ENCODE measurements around the gene RAPGEF1. TPM values are rescaled to one million over a fixed set of nuclear protein-coding genes. Genes with fewer than 3 reads are reported as not detected.

Gene RAPGEF1
- total and polyA plus RNA-seq, 7 donors, result 14.4 to 58.2 (median 45.3) TPM

GRCh38 chr9:131530546-131530919 lies 209.3 kb downstream of the RAPGEF1 start:
- H3K27ac ChIP-seq, result peak overlapping the region; percentile 84 to 87 (median 86)
- peaks cover 16 to 42% (median 31%) of the 10 kb centered on the region in 4 donors for H3K36me3 ChIP-seq
- no peaks in the 10 kb centered on the region for H3K27me3 ChIP-seq
- H3K4me1 ChIP-seq, result peaks cover 0 to 20% (median 15%) of the 10 kb centered on the region in 4 donors
- 2 to 5% methylated on average over 29 of the region's 29 CpGs for WGBS, 2 donors
- peak overlapping the region; percentile 75 to 99 (median 88) for H3K4me3 ChIP-seq
- DNase-seq, result peak; percentile 76
- TF ChIP-seq POLR2AphosphoS5 (IDR thresholded peaks at IDR 0.05) (no peak), CTCF (IDR thresholded peaks at IDR 0.05) (peak in 1 of 4 experiments; percentile 27)
- intact Hi-C loops (cut with DNase I), result loop anchor here (5.0 kb wide), 1 partner anchor 207 kb away; no protein-coding TSS in a partner anchor
- no peaks in the 10 kb centered on the region for H3K9me3 ChIP-seq

GRCh38 chr9:131529597-131530545 lies 210.0 kb downstream of the RAPGEF1 start:
- intact Hi-C loops (cut with DNase I), result loop anchor here (5.0 kb wide), 1 partner anchor 207 kb away; no protein-coding TSS in a partner anchor
- H3K36me3 ChIP-seq, result peaks cover 16 to 48% (median 36%) of the 10 kb centered on the region in 4 donors
- H3K27me3 ChIP-seq, result no peaks in the 10 kb centered on the region
- TF ChIP-seq EP300 (IDR thresholded peaks at IDR 0.05) (no peak), POLR2AphosphoS5 (IDR thresholded peaks at IDR 0.05) (no peak), CTCF (IDR thresholded peaks at IDR 0.05) (no peak), POLR2A (IDR thresholded peaks at IDR 0.05) (no peak)
- H3K4me3 ChIP-seq, result peak overlapping the region; percentile 75 to 99 (median 88)
- H3K9me3 ChIP-seq, result no peaks in the 10 kb centered on the region
- H3K27ac ChIP-seq, result peak overlapping the region; percentile 84 to 87 (median 86)
- peak; percentile 46 for DNase-seq
- H3K4me1 ChIP-seq, result peaks cover 0 to 20% (median 15%) of the 10 kb centered on the region in 4 donors
- WGBS, 2 donors, result 47 to 65% methylated on average over 24 of the region's 24 CpGs

- Histone ChIP-seq H3K27me3 (no peaks in the 10 kb centered on the region), H3K27ac (no peak overlapping the region), H3K36me3 (peaks cover 18 to 57% (median 42%) of the 10 kb centered on the region in 4 donors), H3K4me1 (peaks cover 0 to 20% (median 15%) of the 10 kb centered on the region in 4 donors), H3K4me3 (no peak overlapping the region), H3K9me3 (no peaks in the 10 kb centered on the region)
- 96 to 97% methylated on average over 35 of the region's 35 CpGs for WGBS, 2 donors
- no peak for TF ChIP-seq POLR2AphosphoS5 (IDR thresholded peaks at IDR 0.05)
- TF ChIP-seq POLR2A (IDR thresholded peaks at IDR 0.05), result no peak
- TF ChIP-seq CTCF (IDR thresholded peaks at IDR 0.05), result no peak
- TF ChIP-seq EP300 (IDR thresholded peaks at IDR 0.05), result no peak
- DNase-seq, result peak; percentile 56
- intact Hi-C loops (cut with DNase I), result no loop called here
Observed at GRCh38 chr9:131528886-131529505, 210.9 kb downstream of the RAPGEF1 start.

- 93 to 94% methylated on average over 7 of the region's 7 CpGs for WGBS, 2 donors
- Histone ChIP-seq H3K27me3 (no peaks in the 10 kb centered on the region), H3K36me3 (peaks cover 26 to 65% (median 44%) of the 10 kb centered on the region in 4 donors), H3K27ac (no peak overlapping the region), H3K4me3 (no peak overlapping the region), H3K9me3 (no peaks in the 10 kb centered on the region), H3K4me1 (peaks cover 0 to 20% (median 15%) of the 10 kb centered on the region in 4 donors)
- no peak for DNase-seq
- intact Hi-C loops (cut with DNase I), result no loop called here
- TF ChIP-seq CTCF (IDR thresholded peaks at IDR 0.05), result no peak
- no peak for TF ChIP-seq EP300 (IDR thresholded peaks at IDR 0.05)
- TF ChIP-seq POLR2A (IDR thresholded peaks at IDR 0.05), result no peak
- TF ChIP-seq POLR2AphosphoS5 (IDR thresholded peaks at IDR 0.05), result no peak
Observed at GRCh38 chr9:131528186-131528585, 211.7 kb downstream of the RAPGEF1 start.

Small RNA genes lying within 50 kb of the gene (small RNA-seq; reads per million reads assigned to genes)
- gene EIF4A1P3, result 0 reads per million in 3 donors
- gene RF00272, result 0 reads per million in 3 donors
- gene RN7SL328P, result 0 reads per million in 3 donors

Other genes with a start within 250 kb of the RAPGEF1 start
- 10 to 100 TPM; 21.9 to 61.2 (median 30.0) TPM for gene POMT1, start 237.2 kb downstream of the RAPGEF1 start, total RNA-seq
- gene POMT1, start 237.2 kb downstream of the RAPGEF1 start, polyA plus RNA-seq, result 10 to 100 TPM in 1 of 3 donors, 1 to 10 TPM in 2; 3.6 to 19.8 (median 4.4) TPM
- gene UCK1, start 208.8 kb downstream of the RAPGEF1 start, total RNA-seq, result 10 to 100 TPM; 35.7 to 67.5 (median 52.0) TPM
- 10 to 100 TPM; 20.8 to 30.1 (median 28.2) TPM for gene UCK1, start 208.8 kb downstream of the RAPGEF1 start, polyA plus RNA-seq
- gene PRRT1B, start 194.6 kb downstream of the RAPGEF1 start, total RNA-seq, result not detected
- 1 to 10 TPM in 2 of 3 donors, under 1 TPM in 1; 0.45 to 3.6 (median 1.4) TPM for gene PRRT1B, start 194.6 kb downstream of the RAPGEF1 start, polyA plus RNA-seq

All from sigmoid colon (tissue), 7 donors.